Loucy (cell line): ENCODE measurements around the gene BMAL2.
A peak's percentile ranks its signal among the peaks of the same experiment; 100 is the strongest.

ENCODE experiments used
- H2AFZ ChIP-seq: fragments of 200-600 bp; sonication (generic); 2 replicates; pipeline ENCODE4 v1.6.0; 2016; ENCODE audit warnings: antibody characterized with exemption, mild to moderate bottlenecking, low read length, moderate library complexity
- H3F3A ChIP-seq: fragments of 200-600 bp; 2 replicates; pipeline ENCODE4 v1.6.0; 2016; ENCODE audit warnings: antibody characterized with exemption, low read depth, mild to moderate bottlenecking
- H3K27me3 ChIP-seq: fragments of 200-600 bp; sonication (generic); 2 replicates; pipeline ENCODE4 v1.6.1; 2014; ENCODE audit warnings: low read length, mild to moderate bottlenecking; ENCODE audit not compliant: insufficient read depth, poor library complexity, severe bottlenecking
- H3K36me3 ChIP-seq: fragments of 200-600 bp; sonication (generic); 2 replicates; pipeline ENCODE4 v1.6.1; 2016; ENCODE audit warnings: low read length; ENCODE audit not compliant: insufficient read depth
- H3K4me1 ChIP-seq: fragments of 200-600 bp; sonication (generic); 2 replicates; pipeline ENCODE4 v1.5.1; 2014; ENCODE audit warnings: low read length, mild to moderate bottlenecking; ENCODE audit not compliant: insufficient read depth, poor library complexity, severe bottlenecking
- H3K4me2 ChIP-seq: fragments of 200-600 bp; sonication (generic); 2 replicates; pipeline ENCODE4 v1.6.0; 2014; ENCODE audit warnings: antibody characterized with exemption, low read length, low read depth, mild to moderate bottlenecking; ENCODE audit not compliant: poor library complexity, severe bottlenecking
- H3K4me3 ChIP-seq: fragments of 200-600 bp; sonication (generic); 2 replicates; pipeline ENCODE4 v1.5.1; 2014; ENCODE audit warnings: low read length, mild to moderate bottlenecking, mixed read lengths; ENCODE audit not compliant: poor library complexity, severe bottlenecking
- H3K79me2 ChIP-seq: fragments of 200-600 bp; sonication (generic); 2 replicates; pipeline ENCODE4 v1.6.1; 2014; ENCODE audit warnings: low read length; ENCODE audit not compliant: insufficient read depth
- H3K9ac ChIP-seq: fragments of 200-600 bp; sonication (generic); 2 replicates; pipeline ENCODE4 v1.6.0; 2014; ENCODE audit warnings: mild to moderate bottlenecking, low read depth, low read length, moderate library complexity; ENCODE audit not compliant: poor library complexity, severe bottlenecking
- H3K9me2 ChIP-seq: fragments of 200-600 bp; sonication (generic); replicated peaks from 2 replicates; pipeline ENCODE4 v1.6.1; 2016; ENCODE audit warnings: low read depth, low read length, mixed read lengths
- H3K9me3 ChIP-seq: fragments of 200-600 bp; sonication (generic); 2 replicates; pipeline ENCODE4 v1.6.1; 2014; ENCODE audit warnings: mild to moderate bottlenecking, antibody characterized with exemption, low read length, low read depth; ENCODE audit not compliant: insufficient read depth
- H4K20me1 ChIP-seq: fragments of 200-600 bp; sonication (generic); 2 replicates; pipeline ENCODE4 v1.6.0; 2014; ENCODE audit warnings: antibody characterized with exemption, low read length, mild to moderate bottlenecking; ENCODE audit not compliant: insufficient read depth, poor library complexity, severe bottlenecking
- CTCF ChIP-seq: fragments of 200-600 bp; sonication (generic); conservative IDR thresholded peaks from 2 replicates; pipeline ENCODE4 v1.5.1; 2014; ENCODE audit warnings: mild to moderate bottlenecking, antibody characterized with exemption, low read length
- EZH2phosphoT487 ChIP-seq: fragments of 200-600 bp; IDR thresholded peaks from 2 replicates; pipeline ENCODE4 v1.6.1; 2018; ENCODE audit warnings: antibody characterized with exemption, mild to moderate bottlenecking, moderate library complexity, borderline replicate concordance

BMAL2 gene

DNA sequence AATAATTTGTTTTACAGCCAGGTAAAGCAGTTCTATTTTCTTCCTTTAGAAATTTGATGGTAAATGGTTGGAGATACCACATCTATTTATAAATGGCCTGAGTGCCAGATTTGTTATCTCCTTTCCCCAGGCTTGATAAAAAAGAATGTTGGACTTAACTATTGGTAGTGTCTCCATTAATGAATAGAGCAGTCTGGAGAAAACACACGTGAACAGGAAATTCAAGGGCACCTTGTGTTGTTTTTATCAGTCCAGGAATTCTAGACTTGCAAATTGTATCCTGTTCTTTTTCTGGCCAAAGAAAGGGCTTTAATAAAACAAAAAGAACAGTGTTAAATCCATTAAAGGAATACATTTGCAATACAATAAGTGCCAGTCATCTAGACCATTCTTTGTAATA is 40.8 kb upstream of the BMAL2 start:
- no peaks in the 10 kb centered on the region for H3F3A ChIP-seq
- peaks cover 32% of the 10 kb centered on the region for H3K4me1 ChIP-seq
- no peaks in the 10 kb centered on the region for H3K9me3 ChIP-seq
- no peaks in the 10 kb centered on the region for H3K27me3 ChIP-seq
- TF ChIP-seq EZH2phosphoT487 (no peak), CTCF (no peak)
- no peak overlapping the region for H3K4me3 ChIP-seq
- H3K79me2 ChIP-seq: no peaks in the 10 kb centered on the region
- no peaks in the 10 kb centered on the region for H3K9me2 ChIP-seq
- H3K4me2 ChIP-seq: peak overlapping the region; percentile 55
- no peak overlapping the region for H2AFZ ChIP-seq
- no peaks in the 10 kb centered on the region for H3K36me3 ChIP-seq
- H3K9ac ChIP-seq: no peak overlapping the region
- H4K20me1 ChIP-seq: no peaks in the 10 kb centered on the region

GRCh38 chr12:27292718-27293117 is 39.9 kb upstream of the BMAL2 start:
- no peak overlapping the region for H3K4me2 ChIP-seq
- H3K9me2 ChIP-seq: no peaks in the 10 kb centered on the region
- no peaks in the 10 kb centered on the region for H3K36me3 ChIP-seq
- TF ChIP-seq EZH2phosphoT487 (no peak), CTCF (no peak)
- H3K9ac ChIP-seq: no peak overlapping the region
- H3K9me3 ChIP-seq: no peaks in the 10 kb centered on the region
- H4K20me1 ChIP-seq: no peaks in the 10 kb centered on the region
- H3K4me3 ChIP-seq: no peak overlapping the region
- peaks cover 32% of the 10 kb centered on the region for H3K4me1 ChIP-seq
- H3K79me2 ChIP-seq: no peaks in the 10 kb centered on the region
- no peaks in the 10 kb centered on the region for H3K27me3 ChIP-seq
- H2AFZ ChIP-seq: no peak overlapping the region
- H3F3A ChIP-seq: no peaks in the 10 kb centered on the region

GRCh38 chr12:27293463-27293862 is 39.2 kb upstream of the BMAL2 start:
- Histone ChIP-seq H3K9me2 (no peaks in the 10 kb centered on the region), H3K4me2 (no peak overlapping the region), H3K79me2 (no peaks in the 10 kb centered on the region), H3K4me3 (no peak overlapping the region), H3K9me3 (no peaks in the 10 kb centered on the region), H3K4me1 (peaks cover 32% of the 10 kb centered on the region), H4K20me1 (no peaks in the 10 kb centered on the region), H3K9ac (no peak overlapping the region), H3K27me3 (no peaks in the 10 kb centered on the region), H3K36me3 (no peaks in the 10 kb centered on the region), H2AFZ (no peak overlapping the region), H3F3A (no peaks in the 10 kb centered on the region)
- no peak for TF ChIP-seq EZH2phosphoT487
- TF ChIP-seq CTCF: no peak
